ENCODE measurements around the gene GCLM. TPM values are rescaled to one million over a fixed set of nuclear protein-coding genes. Genes with fewer than 3 reads are reported as not detected.

The GCLM gene
- total and polyA plus RNA-seq, 9 of the 15 experiments (the other 6 are each of a cell fraction or from before 2014, with no cell fraction given): 9.3 to 71.6 (median 24.5) TPM

DNA sequence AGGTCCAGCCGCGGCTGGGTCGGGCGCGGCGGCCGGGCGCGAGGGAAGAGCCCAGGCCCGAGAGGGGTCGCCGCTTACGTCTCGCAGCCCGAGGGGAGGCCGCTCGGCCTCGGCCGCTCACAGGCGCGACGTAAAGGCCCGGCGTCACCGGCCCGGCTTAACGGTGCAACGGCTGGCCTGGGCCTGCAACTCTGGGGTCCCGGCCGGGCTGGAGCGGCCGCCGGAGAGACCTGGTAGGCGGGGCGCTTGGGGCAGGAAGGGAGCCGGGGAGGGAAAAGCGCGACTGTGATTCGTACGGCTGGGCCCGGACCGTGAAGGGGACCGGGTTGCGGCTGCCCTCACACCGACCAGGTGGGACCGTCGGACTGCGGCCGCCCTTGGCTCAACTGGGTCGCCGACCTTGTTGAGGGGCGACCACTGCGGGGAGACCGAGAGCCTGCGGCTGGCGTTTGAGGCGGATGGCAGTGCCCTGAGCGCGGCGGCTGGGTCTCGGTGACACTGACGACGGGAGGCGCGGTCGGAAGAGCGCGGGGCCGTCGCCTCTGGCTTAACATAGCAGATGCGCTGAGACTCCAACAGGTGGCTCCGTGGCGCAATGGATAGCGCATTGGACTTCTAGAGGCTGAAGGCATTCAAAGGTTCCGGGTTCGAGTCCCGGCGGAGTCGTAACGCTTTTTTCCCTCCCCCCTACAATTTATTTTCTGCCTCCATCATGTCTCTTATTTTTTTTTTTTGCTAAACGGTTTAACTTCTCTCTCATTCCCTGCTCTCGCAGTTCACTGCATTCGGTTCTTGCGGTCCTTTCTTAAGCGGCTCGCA is 62.0 kb downstream of the GCLM start (continued):
- TF ChIP-seq ZNF175 (CRISPR knock-in tag; IDR thresholded peaks at IDR 0.05; ENCODE audit: low read depth) (0 out of 2 replicates have a peak, but pooled peaks have one; percentile 26), SMAD4 (CRISPR knock-in tag; conservative IDR thresholded peaks at IDR 0.05) (0 out of 2 replicates have a peak, but pooled peaks have one; percentile 9), BDP1 (IDR thresholded peaks at IDR 0.05; ENCODE audit: insufficient read depth, insufficient read length) (peak; percentile 87), ATF7 (IDR thresholded peaks at IDR 0.05) (0 out of 2 replicates have a peak, but pooled peaks have one; percentile 39), MBD2 (IDR thresholded peaks at IDR 0.05; ENCODE audit: borderline replicate concordance, low read depth) (no peak), KLF1 (tag; IDR thresholded peaks at IDR 0.05) (0 out of 2 replicates have a peak, but pooled peaks have one; percentile 23), HDAC2 (IDR thresholded peaks at IDR 0.05) (peak; percentile 46; the same call in 1 of the 2 replicates), ARNT (IDR thresholded peaks at IDR 0.05) (peak in 1 of 2 experiments; percentile 53; a peak in 1 of 4 replicates), POLR2G (IDR thresholded peaks at IDR 0.05; ENCODE audit: low read depth, low read length) (peak; percentile 53), BCL6 (CRISPR knock-in tag; IDR thresholded peaks at IDR 0.05) (no peak), NR2C2 (CRISPR knock-in tag; IDR thresholded peaks at IDR 0.05) (peak; percentile 48), NR2C2 (tag; IDR thresholded peaks at IDR 0.05) (0 out of 2 replicates have a peak, but pooled peaks have one; percentile 32), RB1 (IDR thresholded peaks at IDR 0.05; ENCODE audit: low read depth) (peak; percentile 68), BRD9 (IDR thresholded peaks at IDR 0.05; ENCODE audit: low read depth, partially characterized antibody) (peak; percentile 94), SMARCA5 (IDR thresholded peaks at IDR 0.05) (peak; percentile 74), FOXJ3 (CRISPR knock-in tag; IDR thresholded peaks at IDR 0.05) (no peak), TCF3 (CRISPR knock-in tag; IDR thresholded peaks at IDR 0.05) (no peak), CHD4 (IDR thresholded peaks at IDR 0.05; ENCODE audit: insufficient read depth, insufficient replicate concordance, low read depth, low read length, poor library complexity, severe bottlenecking) (no peak)
- TF ChIP-seq, protein P1, sequence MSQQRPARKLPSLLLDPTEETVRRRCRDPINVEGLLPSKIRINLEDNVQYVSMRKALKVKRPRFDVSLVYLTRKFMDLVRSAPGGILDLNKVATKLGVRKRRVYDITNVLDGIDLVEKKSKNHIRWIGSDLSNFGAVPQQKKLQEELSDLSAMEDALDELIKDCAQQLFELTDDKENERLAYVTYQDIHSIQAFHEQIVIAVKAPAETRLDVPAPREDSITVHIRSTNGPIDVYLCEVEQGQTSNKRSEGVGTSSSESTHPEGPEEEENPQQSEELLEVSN (IDR thresholded peaks at IDR 0.05; ENCODE audit: borderline replicate concordance in 1 of 2, extremely low read depth in 1 of 2, insufficient read depth in 1 of 2, insufficient read length in 1 of 2, low read depth in 1 of 2, low read length in 1 of 2, poor library complexity in 1 of 2, severe bottlenecking in 1 of 2): peak in 1 of 2 experiments; percentile 50
- TF ChIP-seq, protein P2, sequence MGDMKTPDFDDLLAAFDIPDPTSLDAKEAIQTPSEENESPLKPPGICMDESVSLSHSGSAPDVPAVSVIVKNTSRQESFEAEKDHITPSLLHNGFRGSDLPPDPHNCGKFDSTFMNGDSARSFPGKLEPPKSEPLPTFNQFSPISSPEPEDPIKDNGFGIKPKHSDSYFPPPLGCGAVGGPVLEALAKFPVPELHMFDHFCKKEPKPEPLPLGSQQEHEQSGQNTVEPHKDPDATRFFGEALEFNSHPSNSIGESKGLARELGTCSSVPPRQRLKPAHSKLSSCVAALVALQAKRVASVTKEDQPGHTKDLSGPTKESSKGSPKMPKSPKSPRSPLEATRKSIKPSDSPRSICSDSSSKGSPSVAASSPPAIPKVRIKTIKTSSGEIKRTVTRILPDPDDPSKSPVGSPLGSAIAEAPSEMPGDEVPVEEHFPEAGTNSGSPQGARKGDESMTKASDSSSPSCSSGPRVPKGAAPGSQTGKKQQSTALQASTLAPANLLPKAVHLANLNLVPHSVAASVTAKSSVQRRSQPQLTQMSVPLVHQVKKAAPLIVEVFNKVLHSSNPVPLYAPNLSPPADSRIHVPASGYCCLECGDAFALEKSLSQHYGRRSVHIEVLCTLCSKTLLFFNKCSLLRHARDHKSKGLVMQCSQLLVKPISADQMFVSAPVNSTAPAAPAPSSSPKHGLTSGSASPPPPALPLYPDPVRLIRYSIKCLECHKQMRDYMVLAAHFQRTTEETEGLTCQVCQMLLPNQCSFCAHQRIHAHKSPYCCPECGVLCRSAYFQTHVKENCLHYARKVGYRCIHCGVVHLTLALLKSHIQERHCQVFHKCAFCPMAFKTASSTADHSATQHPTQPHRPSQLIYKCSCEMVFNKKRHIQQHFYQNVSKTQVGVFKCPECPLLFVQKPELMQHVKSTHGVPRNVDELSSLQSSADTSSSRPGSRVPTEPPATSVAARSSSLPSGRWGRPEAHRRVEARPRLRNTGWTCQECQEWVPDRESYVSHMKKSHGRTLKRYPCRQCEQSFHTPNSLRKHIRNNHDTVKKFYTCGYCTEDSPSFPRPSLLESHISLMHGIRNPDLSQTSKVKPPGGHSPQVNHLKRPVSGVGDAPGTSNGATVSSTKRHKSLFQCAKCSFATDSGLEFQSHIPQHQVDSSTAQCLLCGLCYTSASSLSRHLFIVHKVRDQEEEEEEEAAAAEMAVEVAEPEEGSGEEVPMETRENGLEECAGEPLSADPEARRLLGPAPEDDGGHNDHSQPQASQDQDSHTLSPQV (IDR thresholded peaks at IDR 0.05): peak; percentile 83
- TF ChIP-seq, protein P3, sequence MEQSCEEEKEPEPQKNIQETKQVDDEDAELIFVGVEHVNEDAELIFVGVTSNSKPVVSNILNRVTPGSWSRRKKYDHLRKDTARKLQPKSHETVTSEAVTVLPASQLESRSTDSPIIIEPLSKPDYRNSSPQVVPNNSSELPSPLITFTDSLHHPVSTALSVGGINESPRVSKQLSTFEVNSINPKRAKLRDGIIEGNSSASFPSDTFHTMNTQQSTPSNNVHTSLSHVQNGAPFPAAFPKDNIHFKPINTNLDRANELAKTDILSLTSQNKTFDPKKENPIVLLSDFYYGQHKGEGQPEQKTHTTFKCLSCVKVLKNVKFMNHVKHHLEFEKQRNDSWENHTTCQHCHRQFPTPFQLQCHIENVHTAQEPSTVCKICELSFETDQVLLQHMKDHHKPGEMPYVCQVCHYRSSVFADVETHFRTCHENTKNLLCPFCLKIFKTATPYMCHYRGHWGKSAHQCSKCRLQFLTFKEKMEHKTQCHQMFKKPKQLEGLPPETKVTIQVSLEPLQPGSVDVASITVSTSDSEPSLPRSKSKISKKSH (CRISPR knock-in tag; IDR thresholded peaks at IDR 0.05): no peak

Data from K562 (cell line).